Osteoblast (primary cell): ENCODE data around the gene ZCWPW1. TPM values are rescaled to one million over a fixed set of nuclear protein-coding genes. Genes with fewer than 3 reads are reported as not detected.

Experiments used
- DNase-seq: peaks from one replicate; pipeline ENCODE4 v3.0.0; 2011; ENCODE audit warnings: low spot score, mixed read lengths; ENCODE audit not compliant: insufficient read length; ENCODE audit errors: missing footprints
- H2AFZ ChIP-seq: 2 replicates; pipeline ENCODE4 v1.6.0; 2011; ENCODE audit warnings: mild to moderate bottlenecking, low read length
- H3K27ac ChIP-seq: 2 replicates; pipeline ENCODE4 v1.5.1; 2011; ENCODE audit warnings: mild to moderate bottlenecking, low read depth, low read length, moderate library complexity
- H3K27me3 ChIP-seq: 2 replicates; pipeline ENCODE4 v1.6.0; 2012; ENCODE audit warnings: mild to moderate bottlenecking, control low read depth, inconsistent platforms, low read length, moderate library complexity; ENCODE audit not compliant: insufficient read depth
- H3K36me3 ChIP-seq: 2 replicates; pipeline ENCODE4 v1.5.1; 2011; ENCODE audit warnings: mild to moderate bottlenecking, low read length, control low read depth, moderate library complexity; ENCODE audit not compliant: insufficient read depth
- H3K4me1 ChIP-seq: 2 replicates; pipeline ENCODE4 v1.5.1; 2011; ENCODE audit warnings: mild to moderate bottlenecking, low read length, control low read depth, moderate library complexity; ENCODE audit not compliant: insufficient read depth
- H3K4me2 ChIP-seq: 2 replicates; pipeline ENCODE4 v1.6.0; 2011; ENCODE audit warnings: mild to moderate bottlenecking, low read length; ENCODE audit not compliant: insufficient read depth
- H3K4me3 ChIP-seq: fragments of 200-600 bp; sonication (generic); 3 replicates; pipeline ENCODE4 v1.5.1; 2012; ENCODE audit warnings: mild to moderate bottlenecking, low read length, inconsistent platforms; ENCODE audit not compliant: insufficient read depth
- H3K79me2 ChIP-seq: 2 replicates; pipeline ENCODE4 v1.6.0; 2012; ENCODE audit warnings: mild to moderate bottlenecking, low read length, control low read depth, inconsistent platforms; ENCODE audit not compliant: insufficient read depth
- H3K9me3 ChIP-seq: 2 replicates; pipeline ENCODE4 v1.5.1; 2011; ENCODE audit warnings: low read depth, low read length, control low read depth
- H4K20me1 ChIP-seq: 2 replicates; pipeline ENCODE4 v1.6.0; 2012; ENCODE audit warnings: mild to moderate bottlenecking, low read length, control low read depth; ENCODE audit not compliant: insufficient read depth
- CTCF ChIP-seq: IDR thresholded peaks from 2 replicates; pipeline ENCODE4 v1.5.1; 2011; ENCODE audit warnings: mild to moderate bottlenecking, low read depth, low read length, moderate library complexity; ENCODE audit errors: extremely low read depth
- total RNA-seq: library from RNA; depleted of rRNA; stranded (reverse); fragments of >200 nt; gene quantifications from 2 replicates; pipeline ENCODE4 v1.2.3, GENCODE V29; 2012

The ZCWPW1 gene
- total RNA-seq, 1 donor = 2.2 TPM

- no peak for TF ChIP-seq CTCF
These were observed 3.2 kb downstream of the ZCWPW1 start for GRCh38 chr7:100425347-100425746.

GRCh38 chr7:100423315-100423714 is 5.2 kb downstream of the ZCWPW1 start:
- no peak for TF ChIP-seq CTCF
- no peak for DNase-seq
- Histone ChIP-seq H3K79me2 (no peaks in the 10 kb centered on the region), H3K36me3 (no peaks in the 10 kb centered on the region), H3K9me3 (no peaks in the 10 kb centered on the region), H3K4me3 (no peak overlapping the region), H3K4me1 (peaks cover 10% of the 10 kb centered on the region), H3K27ac (no peak overlapping the region), H3K27me3 (no peaks in the 10 kb centered on the region), H3K4me2 (no peak overlapping the region), H4K20me1 (no peaks in the 10 kb centered on the region), H2AFZ (no peak overlapping the region)

More at GRCh38 chr7:100425347-100425746, 3.2 kb downstream of the ZCWPW1 start:
- Histone ChIP-seq H3K79me2 (peaks cover 6% of the 10 kb centered on the region), H3K4me2 (no peak overlapping the region), H3K9me3 (no peaks in the 10 kb centered on the region), H3K27me3 (no peaks in the 10 kb centered on the region), H3K36me3 (no peaks in the 10 kb centered on the region), H4K20me1 (no peaks in the 10 kb centered on the region), H3K27ac (no peak overlapping the region), H3K4me3 (no peak overlapping the region), H2AFZ (no peak overlapping the region), H3K4me1 (peaks cover 5% of the 10 kb centered on the region)
- no peak for DNase-seq

- Histone ChIP-seq H3K36me3 (no peaks in the 10 kb centered on the region), H3K9me3 (no peaks in the 10 kb centered on the region), H3K4me3 (no peak overlapping the region), H3K4me2 (no peak overlapping the region), H3K79me2 (no peaks in the 10 kb centered on the region), H2AFZ (no peak overlapping the region), H3K4me1 (peaks cover 5% of the 10 kb centered on the region), H3K27ac (no peak overlapping the region), H3K27me3 (no peaks in the 10 kb centered on the region), H4K20me1 (no peaks in the 10 kb centered on the region)
- DNase-seq = no peak
- TF ChIP-seq CTCF = no peak
These were observed 8.8 kb downstream of the ZCWPW1 start for GRCh38 chr7:100419660-100420226.

DNA sequence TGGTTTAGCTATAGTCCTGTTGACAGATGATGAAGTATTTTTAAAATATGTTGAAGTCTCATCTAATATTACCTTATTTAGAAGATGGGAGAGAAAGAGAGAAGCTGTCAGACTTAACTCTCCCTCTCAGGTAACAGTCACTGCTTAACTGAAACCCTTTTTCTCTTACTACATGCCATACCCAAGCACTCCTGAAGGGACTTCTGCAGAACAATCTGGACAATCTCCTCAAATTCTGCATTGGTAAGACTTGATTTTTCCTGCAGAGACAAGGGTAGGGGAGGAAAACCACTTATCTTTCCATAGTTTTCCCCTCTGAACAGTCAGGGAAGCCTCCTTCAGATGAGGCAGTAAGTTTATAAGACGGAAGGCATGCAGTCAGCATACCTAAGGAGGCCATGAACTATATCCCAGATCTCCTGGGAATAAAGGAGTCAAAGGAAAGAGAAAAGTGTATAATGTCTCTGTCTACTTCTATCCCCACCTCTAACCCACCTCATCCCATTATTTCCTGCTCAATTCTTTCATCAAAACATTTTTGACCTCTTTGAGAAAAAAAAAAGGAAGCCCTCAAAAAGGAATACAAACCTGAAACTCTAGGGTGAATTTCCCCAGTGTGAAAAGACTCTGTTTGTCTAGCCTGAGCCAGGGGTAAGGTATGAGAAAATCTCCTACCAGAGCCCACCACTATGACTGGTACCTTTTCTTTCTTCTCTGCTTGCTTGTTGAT is 9.4 kb downstream of the ZCWPW1 start:
- TF ChIP-seq CTCF = no peak
- no peak overlapping the region for H3K27ac ChIP-seq
- peak overlapping the region; percentile 7 for H2AFZ ChIP-seq
- no peaks in the 10 kb centered on the region for H3K36me3 ChIP-seq
- no peaks in the 10 kb centered on the region for H4K20me1 ChIP-seq
- no peak overlapping the region for H3K4me2 ChIP-seq
- H3K4me1 ChIP-seq = peaks cover 5% of the 10 kb centered on the region
- no peak overlapping the region for H3K4me3 ChIP-seq
- no peaks in the 10 kb centered on the region for H3K79me2 ChIP-seq
- H3K9me3 ChIP-seq = no peaks in the 10 kb centered on the region
- no peaks in the 10 kb centered on the region for H3K27me3 ChIP-seq
- DNase-seq = no peak
